Measurements from ENCODE around the gene RASAL2.
"Not testable (repeated sequence)": the region's sequence is repeated elsewhere in the genome, so short reads cannot be mapped to it uniquely, and the experiment has no call there.

RASAL2 gene

GRCh38 chr1:178072326-178072725 lies 21.6 kb upstream of the RASAL2 start:
- no peak for DNase-seq

- DNase-seq: no peak
Observed at GRCh38 chr1:178075333-178075732, 18.6 kb upstream of the RASAL2 start.

GRCh38 chr1:178076607-178077006 lies 17.3 kb upstream of the RASAL2 start:
- no peak for DNase-seq

GRCh38 chr1:178077917-178078316 lies 16.0 kb upstream of the RASAL2 start:
- DNase-seq: no peak

- no peak for DNase-seq
Observed at GRCh38 chr1:178086294-178086693, 7.6 kb upstream of the RASAL2 start.

GRCh38 chr1:178086766-178087165 lies 7.1 kb upstream of the RASAL2 start:
- no peak for DNase-seq

- no peak for DNase-seq
Observed at GRCh38 chr1:178088651-178089050, 5.3 kb upstream of the RASAL2 start.

- not testable (repeated sequence) for DNase-seq
Observed at GRCh38 chr1:178091454-178091853, 2.5 kb upstream of the RASAL2 start.

- DNase-seq: no peak
Observed at GRCh38 chr1:178091986-178092745, 1.7 kb upstream of the RASAL2 start.

GRCh38 chr1:178092878-178093493 lies 918 bp upstream of the RASAL2 start:
- DNase-seq: no peak

GRCh38 chr1:178093494-178093950 lies 382 bp upstream of the RASAL2 start:
- peak; percentile 17 for DNase-seq

- DNase-seq: no peak
Observed at GRCh38 chr1:178094739-178095645, 1.1 kb downstream of the RASAL2 start.

GRCh38 chr1:178096421-178096820 lies 2.5 kb downstream of the RASAL2 start:
- no peak for DNase-seq

- DNase-seq: no peak
Observed at GRCh38 chr1:178098262-178098661, 4.4 kb downstream of the RASAL2 start.

- no peak for DNase-seq
Observed at GRCh38 chr1:178101266-178101630, 7.3 kb downstream of the RASAL2 start.

GRCh38 chr1:178101654-178102053 lies 7.8 kb downstream of the RASAL2 start:
- DNase-seq: no peak

- no peak for DNase-seq
Observed at GRCh38 chr1:178102218-178102617, 8.3 kb downstream of the RASAL2 start.

GRCh38 chr1:178107823-178108222 lies 13.9 kb downstream of the RASAL2 start:
- DNase-seq: no peak

- no peak for DNase-seq
Observed at GRCh38 chr1:178109348-178110143, 15.6 kb downstream of the RASAL2 start.

GRCh38 chr1:178115260-178115659 lies 21.4 kb downstream of the RASAL2 start:
- no peak for DNase-seq

- no peak for DNase-seq
Observed at GRCh38 chr1:178118524-178118923, 24.6 kb downstream of the RASAL2 start.

- DNase-seq: no peak
Observed at GRCh38 chr1:178119628-178120027, 25.7 kb downstream of the RASAL2 start.

- DNase-seq: no peak
Observed at GRCh38 chr1:178120088-178120487, 26.2 kb downstream of the RASAL2 start.
